IMR-90 (cell line): ENCODE data around the gene SCP2D1. TPM values are rescaled to one million over a fixed set of nuclear protein-coding genes. Genes with fewer than 3 reads are reported as not detected.
A peak's percentile ranks its signal among the peaks of the same experiment; 100 is the strongest.

Source experiments
- ATAC-seq: fragments of 200-7000 bp; cut with Tn5 transposase; 2 replicates; pipeline ENCODE4 v1.9.1; 2020; ENCODE audit warnings: low read depth, mild to moderate bottlenecking, moderate library complexity
- BruUV-seq: library from RNA; stranded (reverse); fragments of 400-500 nt; replicated peaks from 2 replicates; lab custom pipeline; 2021; lab: Mats Ljungman, UMichigan
- CTCF ChIA-PET: fragments of 300-600 bp; formaldehyde crosslinking; extraction: SDS; loops from one replicate; lab custom pipeline; 2021; ENCODE audit warnings: antibody characterized with exemption; lab: Yijun Ruan, JAX
- POLR2A ChIA-PET: fragments of 300-600 bp; sonication (Branson Sonifier 250); formaldehyde crosslinking; loops from one replicate; lab custom pipeline; 2022; ENCODE audit warnings: antibody characterized with exemption; ENCODE audit not compliant: unreplicated experiment; lab: Charles Lee
- DNase-seq: peaks from one replicate; pipeline ENCODE4 v3.0.0; 2013
- H2AFZ ChIP-seq: replicated peaks from 2 replicates; pipeline ENCODE3; 2013; ENCODE audit warnings: low read length, mild to moderate bottlenecking; ENCODE audit not compliant: poor library complexity
- H2AK5ac ChIP-seq: 2 replicates; pipeline ENCODE4 v1.6.1; 2013; ENCODE audit warnings: low read depth, low read length, inconsistent platforms
- H2AK9ac ChIP-seq: replicated peaks from 2 replicates; pipeline ENCODE3; 2013; ENCODE audit warnings: mild to moderate bottlenecking, low read depth, low read length, moderate library complexity; ENCODE audit not compliant: poor library complexity
- H2BK120ac ChIP-seq: 2 replicates; pipeline ENCODE4 v1.6.1; 2013; ENCODE audit warnings: low read depth, low read length, inconsistent platforms
- H2BK15ac ChIP-seq: 3 replicates; pipeline ENCODE4 v1.6.1; 2013; ENCODE audit warnings: low read depth, low read length, inconsistent platforms
- H2BK20ac ChIP-seq: 2 replicates; pipeline ENCODE4 v1.6.1; 2013; ENCODE audit warnings: low read depth, mild to moderate bottlenecking, inconsistent platforms, low read length, moderate library complexity
- H2BK5ac ChIP-seq: 2 replicates; pipeline ENCODE4 v1.6.1; 2013; ENCODE audit warnings: mild to moderate bottlenecking, low read depth, low read length, inconsistent platforms; ENCODE audit not compliant: poor library complexity, severe bottlenecking
- H3K14ac ChIP-seq: replicated peaks from 2 replicates; pipeline ENCODE4 v1.6.1; 2013; ENCODE audit warnings: low read depth, low read length, inconsistent platforms
- H3K18ac ChIP-seq: 2 replicates; pipeline ENCODE4 v1.6.1; 2013; ENCODE audit warnings: low read depth, low read length, control low read depth
- H3K23ac ChIP-seq: 2 replicates; pipeline ENCODE4 v1.6.1; 2013; ENCODE audit warnings: low read depth, low read length, inconsistent platforms
- H3K27ac ChIP-seq: 2 replicates; pipeline ENCODE4 v1.5.1; 2013; ENCODE audit warnings: mild to moderate bottlenecking, control low read depth, low read length; ENCODE audit not compliant: insufficient read depth
- H3K27me3 ChIP-seq: 2 replicates; pipeline ENCODE4 v1.6.1; 2013; ENCODE audit warnings: low read length; ENCODE audit not compliant: control insufficient read depth, insufficient read depth
- H3K36me3 ChIP-seq: 2 replicates; pipeline ENCODE4 v1.6.1; 2013; ENCODE audit warnings: low read length, mixed read lengths; ENCODE audit not compliant: control insufficient read depth, insufficient read depth
- H3K4ac ChIP-seq: 2 replicates; pipeline ENCODE4 v1.6.1; 2013; ENCODE audit warnings: low read depth, low read length, inconsistent platforms
- H3K4me1 ChIP-seq: 2 replicates; pipeline ENCODE4 v1.6.1; 2013; ENCODE audit warnings: low read length, mixed read lengths; ENCODE audit not compliant: control insufficient read depth, insufficient read depth
- H3K4me2 ChIP-seq: 2 replicates; pipeline ENCODE4 v1.6.1; 2013; ENCODE audit warnings: low read depth, mild to moderate bottlenecking, control low read depth, low read length, moderate library complexity
- H3K4me3 ChIP-seq: 2 replicates; pipeline ENCODE4 v1.5.1; 2013; ENCODE audit warnings: low read depth, mild to moderate bottlenecking, control low read depth, low read length, moderate library complexity; ENCODE audit not compliant: insufficient read depth
- H3K56ac ChIP-seq: 2 replicates; pipeline ENCODE4 v1.6.1; 2013; ENCODE audit warnings: low read length, inconsistent platforms; ENCODE audit not compliant: insufficient read depth; ENCODE audit errors: extremely low read depth
- H3K79me1 ChIP-seq, 2 experiments: 2 replicates each; pipeline ENCODE4 v1.6.1; 2013; ENCODE audit warnings: low read length in 2 of 2, inconsistent platforms in 1 of 2, low read depth in 1 of 2
- H3K9ac ChIP-seq: 2 replicates; pipeline ENCODE4 v1.6.1; 2013; ENCODE audit warnings: low read depth, low read length, control low read depth
- H3K9me1 ChIP-seq: 2 replicates; pipeline ENCODE4 v1.6.1; 2013; ENCODE audit warnings: low read length, inconsistent platforms; ENCODE audit not compliant: insufficient read depth
- H3K9me3 ChIP-seq: 2 replicates; pipeline ENCODE4 v1.6.1; 2013; ENCODE audit warnings: low read length; ENCODE audit not compliant: control insufficient read depth, insufficient read depth
- H4K20me1 ChIP-seq: 2 replicates; pipeline ENCODE4 v1.6.1; 2013; ENCODE audit warnings: low read length, inconsistent platforms; ENCODE audit not compliant: insufficient read depth
- H4K5ac ChIP-seq: 2 replicates; pipeline ENCODE4 v1.6.1; 2013; ENCODE audit warnings: mild to moderate bottlenecking, low read depth, low read length, control low read depth
- H4K8ac ChIP-seq, 2 experiments: 2 replicates each; pipeline ENCODE4 v1.6.1; 2013; ENCODE audit warnings: low read depth in 2 of 2, low read length in 2 of 2, control low read depth in 1 of 2, inconsistent platforms in 1 of 2
- H4K91ac ChIP-seq: 2 replicates; pipeline ENCODE4 v1.6.1; 2013; ENCODE audit warnings: low read depth, low read length, inconsistent platforms; ENCODE audit not compliant: insufficient read depth
- CHD1 ChIP-seq: IDR thresholded peaks from 2 replicates; pipeline ENCODE4 v1.6.1; 2012; ENCODE audit warnings: low read depth, low read length, improper control_type of control experiment
- CTCF ChIP-seq: conservative IDR thresholded peaks from 2 replicates; pipeline ENCODE4 v1.5.1; 2012; ENCODE audit warnings: mild to moderate bottlenecking, low read depth, low read length, improper control_type of control experiment
- MXI1 ChIP-seq: IDR thresholded peaks from 2 replicates; pipeline ENCODE4 v1.6.1; 2012; ENCODE audit warnings: low read depth, mild to moderate bottlenecking, low read length, moderate library complexity, borderline replicate concordance
- POLR2A ChIP-seq: IDR thresholded peaks from 2 replicates; pipeline ENCODE4 v1.6.1; 2012; ENCODE audit warnings: mild to moderate bottlenecking, low read depth, low read length
- SMC3 ChIP-seq: fragments of 150-350 bp; IDR thresholded peaks from 2 replicates; pipeline ENCODE4 v1.6.1; 2016; ENCODE audit warnings: low read depth, mild to moderate bottlenecking, antibody characterized with exemption, low read length, moderate library complexity
- WGBS, 2 experiments: methylation state at CpG; one replicate each; pipeline versions ENCODE4 v1.1.5 to v1.1.7; 2013; ENCODE audit warnings: missing lambda C conversion rate in 2 of 2; ENCODE audit not compliant: insufficient read length in 1 of 2; ENCODE audit errors: extremely low coverage in 2 of 2; 5-methylcytosine and 5-hydroxymethylcytosine counted together
- dilution Hi-C: fragments of 300-500 bp; cut with HindIII; formaldehyde crosslinking; loops from one replicate; pipeline ENCODE4 v1.14.3; 2018; ENCODE audit warnings: low sequenced_read_pairs; ENCODE audit not compliant: unreplicated experiment
- in situ Hi-C: fragments of 300-500 bp; cut with MboI; formaldehyde crosslinking; loops from 3 replicates; pipeline ENCODE4 v1.14.3; 2019; ENCODE audit warnings: low sequenced_read_pairs, inconsistent platforms, mixed read lengths
- intact Hi-C: fragments of 100-400 bp; cut with micrococcal nuclease; formaldehyde crosslinking; loops from 2 replicates; pipeline ENCODE4 v1.10.0; 2022
- polyA plus RNA-seq, 3 experiments: library from polyadenylated mRNA; depleted of rRNA; stranded (reverse); fragments of >200 nt; gene quantifications; 2 replicates each; pipeline ENCODE4 v1.2.3, GENCODE V29; 2012; ENCODE audit warnings: low replicate concordance in 1 of 3
- total RNA-seq: library from RNA; depleted of rRNA; stranded (reverse); fragments of >200 nt; gene quantifications from 2 replicates; pipeline ENCODE4 v1.2.3, GENCODE V29; 2012

The SCP2D1 gene
- total and polyA plus RNA-seq, 2 of the 4 experiments (the other 2 are of a cell fraction), result not detected

DNA sequence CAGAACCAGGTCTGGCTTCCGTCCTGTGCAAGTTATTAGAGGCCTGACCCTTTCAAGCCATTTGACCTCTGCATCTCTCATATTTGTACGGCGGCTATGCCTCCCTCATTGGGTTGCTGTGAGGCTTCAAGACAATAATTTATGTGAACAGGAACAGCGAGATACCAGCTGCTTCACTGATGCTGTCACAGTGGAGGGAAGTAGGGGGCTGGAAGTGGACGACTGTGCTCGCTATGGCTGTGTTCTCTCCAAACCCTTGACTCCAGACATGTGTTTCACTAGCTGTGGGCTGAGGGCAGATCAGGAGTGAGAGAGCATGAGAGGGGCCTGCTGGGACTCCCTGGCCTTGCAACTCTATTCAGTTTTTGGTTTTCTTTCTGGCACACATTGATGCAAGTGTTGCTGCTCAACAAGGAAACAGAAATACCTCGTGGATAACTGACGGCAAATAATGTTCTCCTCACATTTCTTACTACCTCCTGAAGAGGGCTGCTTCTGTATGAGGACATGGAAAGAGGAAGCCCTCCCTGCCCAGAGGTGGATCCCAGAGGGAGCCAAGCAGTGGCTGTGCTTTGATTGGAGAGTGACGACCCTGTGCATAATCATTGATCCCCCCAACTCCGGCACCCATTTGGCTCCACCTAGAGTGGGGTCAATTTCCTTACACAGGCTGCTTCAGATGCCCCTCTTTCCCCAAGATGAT, 34.7 kb upstream of the SCP2D1 start:
- H4K5ac ChIP-seq, result no peak overlapping the region
- H3K14ac ChIP-seq, result no peak overlapping the region
- H4K20me1 ChIP-seq, result no peaks in the 10 kb centered on the region
- no peak overlapping the region for H4K8ac ChIP-seq
- H4K91ac ChIP-seq, result no peak overlapping the region
- H2BK20ac ChIP-seq, result no peak overlapping the region
- no peak overlapping the region for H3K56ac ChIP-seq
- no peaks in the 10 kb centered on the region for H3K4me1 ChIP-seq
- H3K18ac ChIP-seq, result no peak overlapping the region
- no TSS peak for BruUV-seq
- DNase-seq (no peak), ATAC-seq (no peak)
- ChIA-PET POLR2A (no interaction called here), CTCF (no interaction called here)
- no peak overlapping the region for H3K27ac ChIP-seq
- no peaks in the 10 kb centered on the region for H3K9me3 ChIP-seq
- no peak overlapping the region for H2AK5ac ChIP-seq
- no peak overlapping the region for H3K4me3 ChIP-seq
- H3K23ac ChIP-seq, result no peak overlapping the region
- dilution Hi-C loops (no loop called here), intact Hi-C loops (no loop called here), in situ Hi-C loops (no loop called here)
- H2AFZ ChIP-seq, result peak overlapping the region; percentile 49
- H3K27me3 ChIP-seq, result no peaks in the 10 kb centered on the region; the same call in 1 of the 2 replicates
- WGBS, 2 experiments, result no CpG with 5 or more reads among the region's 10 CpGs
- H2AK9ac ChIP-seq, result no peak overlapping the region
- no peak overlapping the region for H2BK5ac ChIP-seq
- no peaks in the 10 kb centered on the region for H3K9me1 ChIP-seq
- H3K9ac ChIP-seq, result no peak overlapping the region
- TF ChIP-seq CTCF (0 out of 2 replicates have a peak, but pooled peaks have one; percentile 4), SMC3 (no peak), MXI1 (no peak), POLR2A (no peak), CHD1 (no peak)
- H2BK15ac ChIP-seq, result no peak overlapping the region
- H2BK120ac ChIP-seq, result no peak overlapping the region
- H3K79me1 ChIP-seq, result no peaks in the 10 kb centered on the region
- H3K4ac ChIP-seq, result no peak overlapping the region
- no peak overlapping the region for H3K4me2 ChIP-seq
- no peaks in the 10 kb centered on the region for H3K36me3 ChIP-seq
